SU-DHL-6 (cell line): Measurements from ENCODE around the gene WDR88.

Source experiments
- CTCF ChIP-seq: fragments of 200-600 bp; sonication (generic); IDR thresholded peaks from one replicate; pipeline ENCODE4 v1.5.1; 2017; ENCODE audit warnings: antibody characterized with exemption, mild to moderate bottlenecking, low read length, moderate library complexity; ENCODE audit not compliant: insufficient read depth, poor library complexity, severe bottlenecking
- EZH2phosphoT487 ChIP-seq: fragments of 200-600 bp; sonication (generic), shearing (Covaris generic); conservative IDR thresholded peaks from 2 replicates; pipeline ENCODE4 v1.6.1; 2018; ENCODE audit warnings: mild to moderate bottlenecking, antibody characterized with exemption, low read length, moderate library complexity, mixed read lengths

DNA sequence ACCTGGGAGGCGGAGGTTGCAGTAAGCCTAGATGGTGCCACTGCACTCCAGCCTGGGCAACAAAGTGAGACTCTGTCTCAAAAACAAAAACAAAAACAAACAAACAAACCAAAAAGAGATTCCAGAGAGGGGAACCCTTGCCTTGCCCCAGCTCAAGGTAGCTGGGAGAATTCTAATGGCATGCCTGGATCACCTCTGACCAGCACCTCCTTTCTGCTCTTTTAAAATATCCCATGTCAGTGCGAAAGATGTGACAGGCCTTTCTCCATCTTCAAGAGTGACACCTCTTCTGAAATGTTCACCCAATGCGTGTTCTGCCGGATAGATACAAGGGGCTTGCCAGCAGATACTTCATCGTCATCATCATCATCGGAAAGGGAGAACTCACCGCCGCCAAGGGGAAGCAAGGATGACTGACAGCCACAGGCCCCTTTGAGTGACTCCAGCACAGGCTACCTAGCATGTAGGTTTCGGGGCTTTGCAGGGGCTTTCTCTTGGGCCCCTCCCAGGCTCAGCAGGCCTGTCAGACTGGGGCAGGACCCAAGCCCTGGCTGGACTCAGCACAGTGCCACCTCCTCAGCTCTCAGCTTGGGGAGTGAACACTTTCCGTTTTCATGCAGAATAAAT is 43.4 kb downstream of the WDR88 start:
- no peak for TF ChIP-seq EZH2phosphoT487
- no peak for TF ChIP-seq CTCF
